T-helper 1 cell (primary cell): ENCODE data around the gene COL8A1.
"Not testable (repeated sequence)": the region's sequence is repeated elsewhere in the genome, so short reads cannot be mapped to it uniquely, and the experiment has no call there.

Experiments used
- DNase-seq, 5 donors: peaks; one replicate each; pipeline ENCODE4 v3.0.0-alpha.2; 2012 to 2020

The COL8A1 gene

GRCh38 chr3:99712291-99712954, 74.0 kb downstream of the COL8A1 start:
- no peak for DNase-seq

- DNase-seq: no peak
Measured at GRCh38 chr3:99713440-99713839, 75.0 kb downstream of the COL8A1 start.

- no peak for DNase-seq
Measured at GRCh38 chr3:99714146-99714545, 75.8 kb downstream of the COL8A1 start.

GRCh38 chr3:99714575-99714974, 76.2 kb downstream of the COL8A1 start:
- no peak for DNase-seq

GRCh38 chr3:99716463-99716995, 78.1 kb downstream of the COL8A1 start:
- no peak for DNase-seq

- no peak for DNase-seq
Measured at GRCh38 chr3:99720985-99721632, 82.7 kb downstream of the COL8A1 start.

GRCh38 chr3:99721633-99722007, 83.2 kb downstream of the COL8A1 start:
- DNase-seq: no peak

GRCh38 chr3:99724276-99724675, 85.9 kb downstream of the COL8A1 start:
- no peak for DNase-seq

- no peak for DNase-seq
Measured at GRCh38 chr3:99730870-99731269, 92.5 kb downstream of the COL8A1 start.

- DNase-seq: no peak
Measured at GRCh38 chr3:99731499-99731898, 93.1 kb downstream of the COL8A1 start.

- not testable (repeated sequence) for DNase-seq
Measured at GRCh38 chr3:99740371-99740770, 102.0 kb downstream of the COL8A1 start.

GRCh38 chr3:99741588-99741987, 103.2 kb downstream of the COL8A1 start:
- DNase-seq: no peak

GRCh38 chr3:99747915-99748314, 109.5 kb downstream of the COL8A1 start:
- no peak for DNase-seq

GRCh38 chr3:99751649-99752048, 113.3 kb downstream of the COL8A1 start:
- no peak for DNase-seq

GRCh38 chr3:99753268-99753975, 115.0 kb downstream of the COL8A1 start:
- peak in 1 of 5 donors; percentile 20 for DNase-seq

GRCh38 chr3:99755831-99756230, 117.4 kb downstream of the COL8A1 start:
- DNase-seq: no peak

- no peak for DNase-seq
Measured at GRCh38 chr3:99757966-99758365, 119.6 kb downstream of the COL8A1 start.

- no peak for DNase-seq
Measured at GRCh38 chr3:99758502-99759177, 120.2 kb downstream of the COL8A1 start.

GRCh38 chr3:99760031-99760430, 121.6 kb downstream of the COL8A1 start:
- DNase-seq: no peak

- no peak for DNase-seq
Measured at GRCh38 chr3:99760629-99761028, 122.2 kb downstream of the COL8A1 start.

- no peak for DNase-seq
Measured at GRCh38 chr3:99761415-99762165, 123.2 kb downstream of the COL8A1 start.

- no peak for DNase-seq
Measured at GRCh38 chr3:99762901-99763300, 124.5 kb downstream of the COL8A1 start.
